HG02970 (cell line): ENCODE data around the gene TNK2.
"Not testable (repeated sequence)": the region's sequence is repeated elsewhere in the genome, so short reads cannot be mapped to it uniquely, and the experiment has no call there.

Experiments
- ATAC-seq: cut with Tn5 transposase; IDR thresholded peaks from one replicate; pipeline ENCODE4 v1.9.1; 2021; ENCODE audit warnings: mild to moderate bottlenecking, moderate library complexity, moderate number of reproducible peaks; ENCODE audit not compliant: unreplicated experiment, low FRiP score

The TNK2 gene

DNA sequence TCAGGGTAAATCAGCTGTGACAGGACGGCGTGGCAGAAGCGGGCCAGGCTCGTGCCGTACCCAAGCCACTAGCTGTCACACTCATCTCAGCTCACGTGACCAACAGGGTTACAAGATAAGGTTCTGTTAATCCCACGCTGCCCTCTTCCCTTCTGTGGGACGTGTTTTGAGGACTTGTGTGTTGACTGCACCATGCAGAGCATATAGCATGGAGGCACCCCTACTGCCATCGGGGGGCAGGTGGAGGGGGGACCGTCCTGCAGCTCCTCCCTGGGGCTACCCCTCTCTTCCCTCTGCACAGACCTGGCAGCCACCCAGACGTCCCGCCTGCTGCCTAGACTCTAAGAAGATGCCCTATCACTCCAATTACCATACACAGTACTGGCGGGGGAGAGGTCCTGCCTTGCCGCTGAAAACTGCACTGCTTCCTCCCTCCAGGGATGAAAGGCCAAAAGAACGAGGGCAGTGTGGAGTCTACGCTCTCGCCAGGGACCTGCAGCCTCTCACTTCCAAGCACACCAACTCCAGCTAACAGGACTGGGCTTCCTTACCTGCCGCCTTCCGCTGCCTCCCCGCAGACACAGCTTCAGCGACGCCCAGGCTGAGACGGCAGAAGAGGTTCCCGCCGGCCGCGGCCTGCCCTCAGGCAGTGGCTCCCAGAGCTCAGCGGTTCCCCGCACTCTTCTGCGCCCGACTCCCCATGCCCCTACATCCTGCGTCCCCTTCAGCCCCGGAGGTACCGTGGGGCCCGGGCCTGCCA is at the start of gene TNK2:
TSS of gene TNK2 (minus strand) at position 618 of the 760 bp plus-strand sequence. CDS start 19,963 bp downstream, outside the sequence.
- peak; percentile 23 for ATAC-seq

DNA sequence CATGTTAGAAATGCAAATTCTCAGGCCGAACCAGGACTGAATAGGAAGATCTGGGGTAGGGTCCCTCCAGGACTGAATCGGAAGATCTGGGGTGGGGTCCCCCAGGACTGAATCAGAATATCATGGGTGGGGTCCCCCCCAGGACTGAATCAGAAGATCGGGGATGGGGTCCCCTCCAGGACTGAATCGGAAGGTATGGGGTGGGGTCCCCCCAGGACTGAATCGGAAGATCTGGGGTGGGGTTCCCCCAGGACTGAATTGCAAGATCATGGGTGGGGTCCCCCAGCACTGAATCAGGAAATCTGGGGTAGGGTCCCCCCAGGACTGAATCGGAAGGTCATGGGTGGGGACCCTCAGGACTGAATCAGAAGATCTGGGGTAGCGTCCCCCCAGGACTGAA is 48.2 kb upstream of the TNK2 start:
- no peak for ATAC-seq

DNA sequence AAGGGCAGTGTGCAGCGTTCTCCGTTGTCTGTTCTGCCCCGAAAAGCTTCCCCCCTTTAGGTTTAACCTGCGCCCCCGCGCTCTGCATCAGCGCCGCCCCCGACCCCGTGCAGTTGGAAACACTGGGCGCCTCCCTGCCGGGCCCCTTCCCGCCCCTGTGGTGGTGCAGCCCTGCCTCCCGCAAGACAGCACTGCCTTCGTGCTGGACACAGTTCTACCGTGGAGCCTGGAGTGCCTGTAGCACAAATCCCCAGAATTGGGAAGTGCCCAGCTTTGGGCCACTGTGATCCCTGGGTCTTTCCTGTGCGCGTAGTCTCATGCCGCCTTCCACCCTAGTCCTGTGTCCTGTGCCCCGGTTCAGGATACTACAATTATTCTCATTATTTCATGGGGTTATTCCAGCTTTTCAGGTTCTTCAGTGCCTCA is 47.1 kb upstream of the TNK2 start:
- not testable (repeated sequence) for ATAC-seq

DNA sequence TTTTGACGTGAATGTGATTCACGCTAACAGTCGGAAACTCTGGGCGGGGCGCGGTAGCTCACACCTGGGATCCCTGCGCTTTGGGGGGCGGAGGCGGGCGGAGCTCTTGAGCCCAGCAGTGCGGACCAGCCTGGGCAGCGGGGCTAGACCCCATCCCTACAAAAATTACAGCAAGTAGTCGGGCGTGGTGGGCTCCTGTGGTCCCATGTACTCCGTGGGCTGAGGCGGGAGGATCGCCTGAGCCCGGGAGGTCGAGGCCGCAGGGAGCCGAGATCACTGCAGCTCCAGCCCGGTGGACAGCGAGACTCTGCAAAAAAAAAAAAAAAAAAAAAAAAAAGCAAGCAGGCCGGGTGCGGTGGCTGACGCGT is 46.4 kb upstream of the TNK2 start:
- ATAC-seq = peak; percentile 45

DNA sequence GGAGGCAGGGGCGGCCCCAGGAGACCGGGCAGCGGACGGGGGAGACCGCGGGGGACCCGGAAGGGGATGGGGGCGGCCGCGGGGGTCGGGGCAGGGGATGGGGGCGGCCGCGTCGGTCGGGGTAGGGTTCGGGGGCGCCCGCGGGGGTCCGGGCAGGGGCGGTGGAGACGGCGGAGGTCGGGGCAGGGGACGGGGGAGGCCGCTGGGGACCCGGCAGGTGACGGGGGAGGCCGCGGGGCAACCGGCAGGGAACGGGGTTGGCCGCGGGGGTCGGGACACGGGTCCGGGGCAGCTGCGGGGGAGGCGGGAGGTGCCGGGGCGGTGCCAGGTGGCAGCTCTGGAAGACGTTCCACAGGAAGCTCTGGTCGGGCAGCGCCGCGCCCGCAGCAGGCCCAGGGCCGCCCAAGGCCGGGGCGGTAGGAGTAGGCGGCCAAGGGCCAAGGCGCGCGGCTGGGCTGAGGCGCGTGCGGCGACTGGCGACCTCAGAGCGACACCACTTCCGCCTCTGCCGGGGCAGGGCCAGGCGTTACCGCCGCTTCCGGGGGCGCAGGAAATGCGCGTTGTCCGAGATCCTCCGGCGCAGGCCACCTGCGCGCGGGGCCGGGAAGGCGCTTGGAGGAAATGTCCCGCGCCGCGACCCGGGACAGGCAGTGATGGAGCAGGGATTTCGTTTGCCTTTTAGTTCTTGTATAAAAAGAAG is 45.9 kb upstream of the TNK2 start:
- ATAC-seq = peak; percentile 90

DNA sequence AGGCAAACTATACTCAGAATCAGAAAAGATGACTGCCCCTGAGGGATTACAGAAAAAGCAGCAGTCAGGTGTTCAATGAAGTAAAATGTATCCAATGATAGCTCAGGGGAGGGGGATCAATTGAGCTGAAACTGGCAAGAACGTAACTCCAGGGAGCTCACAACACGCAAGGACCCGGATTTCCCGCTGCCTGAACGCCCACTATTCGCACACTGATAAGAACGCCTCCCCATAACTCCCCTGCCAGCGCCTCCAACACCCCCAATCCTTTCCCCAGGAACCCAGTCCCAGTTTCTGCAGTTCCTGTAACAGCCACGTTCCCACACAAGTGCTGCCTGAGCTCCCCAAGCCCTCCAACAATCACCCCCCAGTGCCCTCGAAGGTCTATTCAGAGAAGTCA is 44.2 kb upstream of the TNK2 start:
- not testable (repeated sequence) for ATAC-seq

DNA sequence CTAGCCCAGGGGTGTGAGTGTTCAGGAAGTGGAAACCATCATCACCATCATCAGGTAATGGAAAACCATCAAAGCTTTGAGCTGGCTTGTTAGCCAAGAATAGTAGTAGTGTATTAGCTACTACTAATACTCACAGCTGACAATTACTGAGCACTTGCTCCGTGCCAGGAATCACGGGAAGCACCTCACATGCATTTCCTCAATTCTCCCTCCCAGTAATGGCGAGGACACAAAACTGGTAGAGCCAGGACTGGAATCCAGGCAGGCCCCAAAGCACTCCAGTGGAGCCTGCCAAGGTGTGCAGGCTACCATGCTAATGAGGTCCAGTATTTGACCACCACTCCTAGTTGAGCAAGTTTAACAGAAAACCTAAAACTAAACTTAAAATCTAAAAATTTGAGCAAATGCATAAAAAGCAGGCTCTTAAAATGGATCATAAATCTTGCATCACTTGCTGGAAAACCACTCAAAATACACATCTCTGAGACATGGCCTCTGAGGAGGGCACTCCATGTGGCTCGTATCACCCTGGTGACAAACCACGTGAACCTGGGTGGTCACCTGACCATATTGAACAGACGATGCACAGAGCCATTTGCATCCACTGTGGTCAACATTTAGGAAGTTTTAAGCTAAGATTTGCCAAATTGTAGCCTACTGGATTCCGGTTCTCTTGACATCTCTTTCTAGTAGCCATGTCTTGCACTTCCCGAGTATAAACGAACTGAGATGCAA is 43.3 kb upstream of the TNK2 start:
- ATAC-seq = not testable (repeated sequence)

DNA sequence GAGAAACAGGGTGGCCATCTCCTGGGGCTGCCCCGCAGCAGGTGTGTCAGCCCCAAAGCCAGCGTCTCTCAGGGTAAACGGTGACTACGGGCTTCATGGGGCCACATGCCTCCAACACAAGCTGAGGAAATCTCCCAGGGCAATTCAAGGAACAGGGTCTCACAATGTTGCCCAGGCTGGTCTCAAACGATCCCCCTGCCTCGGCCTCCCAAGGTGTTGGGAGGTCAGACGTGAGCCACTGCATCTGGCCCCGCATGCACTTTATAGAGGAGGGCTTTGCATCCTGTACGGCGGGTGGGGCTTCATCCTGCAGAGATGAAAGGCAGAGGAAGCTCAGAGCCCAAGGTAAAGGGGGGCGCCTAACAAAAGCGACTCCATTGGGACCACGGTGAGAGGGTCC is 42.4 kb upstream of the TNK2 start:
- not testable (repeated sequence) for ATAC-seq

DNA sequence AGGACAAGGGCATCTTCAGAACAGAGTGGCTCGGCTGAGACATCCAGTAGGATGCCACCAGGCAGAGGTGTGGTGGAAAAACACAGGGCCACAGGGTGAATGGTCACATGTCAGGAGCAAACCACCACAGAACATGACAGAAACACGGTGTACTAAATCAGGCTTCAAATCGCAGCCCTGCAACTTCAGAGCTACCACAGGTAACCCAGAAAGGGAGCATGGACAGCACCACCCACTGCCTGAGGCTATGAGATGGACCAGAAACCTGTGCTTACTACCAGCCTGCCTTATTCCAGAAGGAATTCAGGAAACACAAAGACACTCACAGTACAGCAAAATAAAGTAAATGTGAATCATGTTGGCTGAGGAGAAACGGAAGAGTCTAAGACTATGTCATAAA is 41.8 kb upstream of the TNK2 start:
- ATAC-seq = not testable (repeated sequence)

DNA sequence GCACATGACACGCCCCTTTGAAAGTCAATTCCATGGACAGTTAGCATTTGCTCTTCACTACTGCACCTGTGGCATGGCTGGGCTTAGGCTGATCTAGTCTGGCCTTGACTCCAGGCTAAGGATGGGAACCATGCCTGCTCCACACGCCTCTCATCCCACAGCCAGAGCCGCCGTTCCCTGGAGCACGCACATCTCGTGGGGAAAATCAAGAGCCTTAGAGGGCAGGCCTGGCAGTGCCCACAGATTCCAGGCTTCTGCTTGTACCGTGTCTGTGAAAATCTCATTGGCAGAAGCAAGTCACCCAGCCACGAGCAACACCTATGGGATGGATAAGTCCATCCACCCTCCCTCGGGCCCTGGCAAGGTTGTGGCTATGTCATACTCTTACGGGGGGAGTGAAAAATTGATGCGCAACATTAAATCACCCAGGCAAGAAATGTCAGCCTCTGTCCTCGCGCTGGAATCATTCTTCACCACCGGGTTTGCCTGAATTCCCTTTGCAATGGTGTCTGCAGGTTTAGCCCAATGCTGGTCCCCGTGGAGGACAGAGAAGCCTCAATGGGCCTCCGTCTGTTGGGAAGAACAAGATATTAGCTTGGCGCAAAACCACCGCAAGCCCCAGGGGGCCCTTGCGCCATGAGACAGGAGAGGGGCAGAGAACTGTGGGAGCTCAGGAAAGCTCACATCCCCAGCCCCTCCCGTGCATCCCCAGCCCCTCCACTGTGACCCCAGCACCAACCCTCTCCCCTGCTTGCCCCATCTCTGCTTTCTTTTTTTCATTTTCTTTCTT is 38.8 kb upstream of the TNK2 start:
- not testable (repeated sequence) for ATAC-seq

DNA sequence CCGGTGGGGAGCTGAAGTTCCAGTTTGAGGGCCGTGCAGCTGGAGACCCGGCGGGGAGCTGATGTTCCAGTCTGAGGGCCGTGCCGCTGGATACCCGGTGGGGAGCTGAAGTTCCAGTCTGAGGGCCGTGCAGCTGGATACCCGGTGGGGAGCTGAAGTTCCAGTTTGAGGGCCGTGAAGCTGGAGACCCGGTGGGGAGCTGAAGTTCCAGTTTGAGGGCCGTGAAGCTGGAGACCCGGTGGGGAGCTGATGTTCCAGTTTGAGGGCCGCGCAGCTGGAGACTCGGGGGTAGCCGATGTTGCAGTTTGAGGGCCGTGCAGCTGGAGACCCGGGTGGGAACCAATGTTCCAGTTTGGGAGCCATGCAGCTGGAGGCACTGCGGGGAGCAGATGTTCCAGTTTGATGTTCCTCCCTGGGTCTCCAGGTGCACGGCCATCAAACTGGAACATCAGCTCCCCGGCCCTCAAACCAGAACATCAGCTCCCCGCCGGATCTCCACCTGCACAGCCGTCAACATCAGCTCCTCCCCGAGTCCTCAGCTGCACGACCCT is 33.0 kb upstream of the TNK2 start:
- not testable (repeated sequence) for ATAC-seq

DNA sequence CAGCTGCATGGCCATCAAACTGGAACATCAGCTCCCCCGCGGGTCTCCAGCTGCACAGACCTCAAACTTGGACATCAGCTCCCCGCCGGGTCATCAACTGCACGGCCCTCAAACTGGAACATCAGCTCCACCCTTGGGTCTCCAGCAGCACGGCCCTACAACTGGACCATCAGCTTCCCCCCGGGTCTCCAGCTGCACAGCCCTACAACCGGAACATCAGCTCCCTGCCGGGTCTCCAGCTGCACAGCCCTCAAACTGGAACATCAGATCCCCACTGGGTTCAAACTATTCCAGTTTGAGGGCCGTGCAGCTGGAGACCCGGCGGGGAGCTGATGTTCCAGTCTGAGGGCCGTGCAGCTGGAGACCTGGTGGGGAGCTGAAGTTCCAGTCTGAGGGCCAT is 32.5 kb upstream of the TNK2 start:
- ATAC-seq = not testable (repeated sequence)

DNA sequence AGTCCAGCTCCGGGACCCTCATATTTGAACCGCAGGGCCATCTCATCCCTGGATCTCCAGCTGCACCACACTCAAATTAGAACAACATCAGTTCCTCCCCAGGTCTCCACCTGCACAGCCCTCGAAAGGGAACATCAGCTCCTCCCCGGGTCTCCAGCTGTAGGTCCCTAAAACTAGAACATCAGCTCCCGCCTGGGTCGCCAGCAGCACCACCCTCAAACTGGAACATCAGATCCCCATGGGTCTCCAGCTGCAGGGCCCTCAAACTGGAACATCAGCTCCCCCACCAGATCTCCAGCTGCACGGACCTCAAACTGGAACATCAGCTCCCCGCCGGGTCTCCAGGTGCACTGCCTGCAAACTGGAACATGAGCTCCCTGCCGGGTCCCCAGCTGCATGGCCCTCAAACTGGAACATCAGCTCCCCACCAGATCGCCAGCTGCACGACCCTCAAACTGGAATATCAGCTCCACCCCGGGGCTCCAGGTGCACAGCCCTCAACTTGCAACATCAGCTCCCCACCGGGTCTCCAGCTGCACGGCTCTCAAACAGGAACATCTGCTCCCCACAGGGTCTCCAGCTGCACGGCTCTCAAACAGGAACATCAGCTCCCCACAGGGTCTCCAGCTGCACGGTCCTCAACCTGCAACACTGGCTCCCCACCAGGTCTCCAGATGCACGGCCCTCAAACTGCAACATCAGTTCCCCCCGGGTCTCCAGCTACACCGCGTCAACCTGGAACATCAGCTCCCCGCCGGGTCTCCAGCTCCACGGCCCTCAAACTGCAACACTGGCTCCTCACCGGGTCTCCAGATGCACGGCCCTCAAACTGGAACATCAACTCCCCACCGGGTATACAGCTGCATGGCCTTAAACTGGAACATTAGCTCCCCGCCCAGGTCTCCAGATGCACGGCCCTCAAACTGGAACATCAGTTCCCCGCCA is 31.4 kb upstream of the TNK2 start:
- not testable (repeated sequence) for ATAC-seq

DNA sequence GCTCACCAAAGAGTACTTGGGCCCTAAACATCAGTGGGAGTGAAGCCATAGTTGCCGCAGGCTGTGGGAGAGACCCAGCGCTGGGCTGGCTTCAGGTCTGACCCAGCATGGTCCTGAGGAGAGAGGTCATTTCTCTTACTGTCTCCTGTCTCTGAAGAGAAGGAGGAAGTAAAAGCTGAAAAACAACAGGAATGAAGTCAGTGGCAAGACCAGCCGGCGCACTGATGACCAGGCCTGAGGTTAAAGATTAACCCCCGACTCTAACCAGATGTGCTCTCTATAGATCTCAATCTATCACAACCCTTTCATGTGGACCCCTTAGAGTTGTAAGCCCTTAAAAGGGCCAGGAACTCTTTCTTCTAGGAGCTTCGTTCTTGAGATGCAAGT is 24.7 kb upstream of the TNK2 start:
- not testable (repeated sequence) for ATAC-seq

DNA sequence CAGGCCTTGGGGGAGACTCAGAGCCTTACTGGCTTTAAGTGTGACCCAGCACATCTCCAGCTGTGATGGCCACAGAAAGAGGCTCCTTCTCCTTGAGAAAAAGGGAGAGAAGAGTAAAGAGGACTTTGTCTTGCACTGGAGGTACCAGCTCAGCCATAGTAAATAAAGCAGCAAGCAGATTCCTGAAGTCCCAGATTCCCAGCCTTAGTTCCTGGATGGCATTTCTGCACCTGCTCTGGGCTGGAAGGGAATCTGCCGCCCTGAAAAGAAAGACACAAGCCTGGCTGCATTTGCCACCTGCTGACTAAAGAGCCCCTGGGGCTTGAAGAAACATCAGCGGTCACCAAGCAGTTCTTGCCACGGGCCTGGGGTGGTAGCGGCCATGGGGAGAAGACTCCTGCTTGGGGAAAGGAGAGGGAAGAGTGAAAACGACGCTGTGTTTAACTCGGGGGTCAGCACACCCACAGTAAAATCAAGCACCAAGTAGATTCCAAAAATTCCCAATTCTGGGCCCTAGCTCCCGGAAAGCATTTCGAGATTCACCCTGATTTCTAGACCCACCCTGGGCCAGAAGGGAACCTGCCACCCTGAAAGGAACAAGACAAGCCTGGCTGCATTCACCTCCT is 24.2 kb upstream of the TNK2 start:
- ATAC-seq = no peak

DNA sequence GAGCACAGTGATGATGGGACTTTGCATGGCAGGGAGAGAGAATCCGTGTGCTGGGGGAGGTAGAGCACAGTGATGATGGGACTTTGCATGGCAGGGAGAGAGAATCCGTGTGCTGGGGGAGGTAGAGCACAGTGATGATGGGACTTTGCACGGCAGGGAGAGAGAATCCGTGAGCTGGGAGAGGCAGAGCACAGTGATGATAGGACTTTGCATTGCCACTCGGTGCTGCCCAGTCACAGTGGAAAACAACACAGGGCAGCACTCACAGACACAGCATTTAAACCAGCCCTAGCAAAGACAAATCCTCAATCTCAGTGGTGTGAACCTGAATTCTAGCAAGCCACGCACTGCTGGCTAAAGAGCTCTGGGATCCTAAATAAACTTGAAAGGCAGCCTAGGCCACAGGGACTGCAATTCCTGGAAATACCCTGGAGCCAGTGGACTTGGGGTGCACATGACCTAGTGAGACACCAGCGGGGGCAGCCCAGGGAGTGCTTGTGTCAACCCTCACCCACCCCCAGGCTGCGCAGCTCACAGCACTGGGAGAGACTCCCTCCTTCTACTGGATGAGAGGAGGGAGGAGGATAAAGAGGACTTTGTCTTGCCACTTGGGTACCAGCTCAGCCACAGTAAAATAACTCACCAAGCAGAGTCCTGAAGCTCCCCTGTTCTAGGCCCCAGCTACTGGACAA is 23.4 kb upstream of the TNK2 start:
- ATAC-seq = no peak

DNA sequence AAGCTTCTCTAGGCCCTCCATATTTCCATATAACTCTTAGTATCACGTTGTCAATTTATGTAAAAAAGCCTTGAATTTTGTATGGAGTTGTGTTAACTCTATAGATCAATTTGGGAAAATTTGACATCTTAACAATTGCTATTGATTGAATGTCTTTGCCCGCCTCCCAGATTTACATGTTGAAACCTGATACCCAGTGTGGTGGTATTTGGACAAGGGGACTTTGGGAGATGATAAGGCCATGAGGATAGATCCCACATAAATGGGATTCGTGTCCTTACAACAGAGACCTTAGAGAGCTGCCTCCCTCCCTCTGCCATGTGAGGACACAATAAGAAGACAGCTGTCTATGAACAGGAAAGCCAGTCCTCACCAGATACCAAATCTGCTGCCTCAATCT is 21.1 kb upstream of the TNK2 start:
- no peak for ATAC-seq

DNA sequence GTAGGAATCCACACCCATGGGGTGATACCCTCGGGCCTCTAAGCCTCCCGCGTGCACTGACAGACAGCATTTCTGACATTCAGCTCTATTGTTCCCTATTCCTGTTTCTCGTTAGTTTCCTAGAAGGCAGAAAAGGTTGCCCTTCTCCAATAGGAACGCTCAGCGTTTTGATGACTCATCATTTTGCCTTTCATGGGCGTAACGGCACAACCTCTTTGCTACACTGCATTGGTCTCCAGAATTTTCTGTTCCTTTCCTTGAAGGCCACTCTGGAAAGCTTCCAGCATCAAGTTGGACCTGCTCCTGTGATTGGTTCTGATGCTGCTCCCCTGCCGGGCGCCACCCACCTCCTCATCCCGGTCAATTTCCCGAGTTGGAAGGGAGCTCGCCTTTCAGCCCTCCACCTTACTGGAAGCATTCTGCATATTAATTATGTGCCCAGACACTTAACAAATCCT is 13.0 kb upstream of the TNK2 start:
- no peak for ATAC-seq
